GM12878 (cell line): Measurements from ENCODE around the gene FAM13C. TPM values are rescaled to one million over a fixed set of nuclear protein-coding genes. Genes with fewer than 3 reads are reported as not detected.

Experiments
- ATAC-seq: fragments of 200-7000 bp; cut with Tn5 transposase; 3 replicates; pipeline ENCODE4 v1.9.1; 2020; ENCODE audit warnings: mild to moderate bottlenecking, moderate library complexity
- Bru-seq: library from RNA; stranded (reverse); fragments of 400-500 nt; gene quantifications from one replicate; lab custom pipeline; 2021; lab: Mats Ljungman, UMichigan
- BruChase-seq, 2 experiments: library from RNA; stranded (reverse); fragments of 400-500 nt; gene quantifications; one replicate each; lab custom pipeline; 2021; lab: Mats Ljungman, UMichigan
- BruUV-seq: library from RNA; stranded (reverse); fragments of 400-500 nt; replicated peaks from 2 replicates; lab custom pipeline; 2021; lab: Mats Ljungman, UMichigan
- CTCF ChIA-PET: fragments of 300-600 bp; sonication (Branson Sonifier 250); formaldehyde crosslinking; extraction: SDS; loops from one replicate; lab custom pipeline; 2021; ENCODE audit warnings: inconsistent platforms; lab: Yijun Ruan, JAX
- POLR2A ChIA-PET: fragments of 350-600 bp; formaldehyde crosslinking; extraction: SDS; loops from one replicate; lab custom pipeline; 2021; ENCODE audit warnings: inconsistent platforms; lab: Charles Lee
- RAD21 ChIA-PET: fragments of 300-600 bp; sonication (Branson Sonifier 250); formaldehyde crosslinking; loops from one replicate; lab custom pipeline; 2023; ENCODE audit warnings: antibody characterized with exemption; ENCODE audit not compliant: unreplicated experiment; lab: Charles Lee
- SMC1A ChIA-PET: fragments of 300-600 bp; sonication (Branson Sonifier 250); formaldehyde crosslinking; loops from one replicate; lab custom pipeline; 2023; ENCODE audit not compliant: unreplicated experiment, uncharacterized antibody; lab: Charles Lee
- DNase-seq: peaks from one replicate; pipeline ENCODE4 v3.0.0-alpha.2; 2011; ENCODE audit warnings: low read depth, low spot score
- FAIRE-seq: peaks from 3 replicates; lab custom pipeline; 2011; peaks lifted over from hg19 to GRCh38; lab: Jason Lieb, UNC
- H2AFZ ChIP-seq: 2 replicates; pipeline ENCODE4 v1.6.0; 2011; ENCODE audit warnings: low read depth, low read length, control low read depth; ENCODE audit not compliant: control insufficient read depth
- H3K27ac ChIP-seq: 2 replicates; pipeline ENCODE4 v1.5.1; 2011; ENCODE audit warnings: control low read depth; ENCODE audit not compliant: control insufficient read depth, insufficient read depth
- H3K27me3 ChIP-seq, 2 experiments: replicated peaks in 1 of 2; 2 replicates each; pipeline versions ENCODE4 v1.6.0 to v1.6.1; 2011; ENCODE audit warnings: low read length in 1 of 2; ENCODE audit not compliant: control insufficient read depth in 2 of 2, insufficient read depth in 2 of 2
- H3K36me3 ChIP-seq, 2 experiments: 2 replicates each; pipeline ENCODE4 v1.5.1; 2011; ENCODE audit warnings: low read length in 1 of 2; ENCODE audit not compliant: control insufficient read depth in 2 of 2, insufficient read depth in 2 of 2
- H3K4me1 ChIP-seq: 2 replicates; pipeline ENCODE4 v1.6.1; 2011; ENCODE audit warnings: mild to moderate bottlenecking, low read length, moderate library complexity, mixed read lengths; ENCODE audit not compliant: control insufficient read depth, insufficient read depth
- H3K4me2 ChIP-seq: 2 replicates; pipeline ENCODE4 v1.6.0; 2011; ENCODE audit warnings: control low read depth; ENCODE audit not compliant: control insufficient read depth, insufficient read depth
- H3K4me3 ChIP-seq: fragments of 200-600 bp; sonication (generic); 2 replicates; pipeline ENCODE4 v1.5.1; 2016
- H3K79me2 ChIP-seq: 2 replicates; pipeline ENCODE4 v1.6.0; 2011; ENCODE audit warnings: low read length; ENCODE audit not compliant: control insufficient read depth, insufficient read depth
- H3K9ac ChIP-seq: 2 replicates; pipeline ENCODE4 v1.8.0; 2011; ENCODE audit warnings: low read length, control low read depth, mixed read lengths; ENCODE audit not compliant: control insufficient read depth, insufficient read depth
- H3K9me3 ChIP-seq: replicated peaks from 3 replicates; pipeline ENCODE4 v1.5.1; 2011; ENCODE audit warnings: mild to moderate bottlenecking, low read length; ENCODE audit not compliant: control insufficient read depth, insufficient read depth
- H4K20me1 ChIP-seq: 2 replicates; pipeline ENCODE4 v1.6.0; 2011; ENCODE audit not compliant: control insufficient read depth, insufficient read depth
- BACH1 ChIP-seq: fragments of 450-650 bp; IDR thresholded peaks from 2 replicates; pipeline ENCODE4 v1.6.1; 2017; ENCODE audit warnings: mild to moderate bottlenecking, borderline replicate concordance
- BHLHE40 ChIP-seq, 2 experiments: fragments of 450-650 bp in 1 of 2; IDR thresholded peaks; 2 replicates each; pipeline ENCODE4 v1.6.1; 2011 to 2017; ENCODE audit warnings: low read depth in 2 of 2, borderline replicate concordance in 1 of 2, improper control_type of control experiment in 1 of 2, low read length in 1 of 2, mild to moderate bottlenecking in 1 of 2
- BMI1 ChIP-seq: fragments of 450-650 bp; IDR thresholded peaks from 2 replicates; pipeline ENCODE4 v1.6.1; 2016; ENCODE audit warnings: mild to moderate bottlenecking, moderate library complexity, borderline replicate concordance
- CHD2 ChIP-seq: IDR thresholded peaks from 2 replicates; pipeline ENCODE4 v1.6.1; 2011; ENCODE audit warnings: low read depth, low read length, improper control_type of control experiment, borderline replicate concordance
- EZH2 ChIP-seq: IDR thresholded peaks from 2 replicates; pipeline ENCODE4 v1.6.1; 2012; ENCODE audit warnings: low read depth, mild to moderate bottlenecking, control low read depth, inconsistent platforms, low read length, borderline replicate concordance; ENCODE audit not compliant: control insufficient read depth
- KAT2A ChIP-seq: conservative IDR thresholded peaks from 2 replicates; pipeline ENCODE4 v1.6.1; 2011; ENCODE audit warnings: low read depth, low read length; ENCODE audit not compliant: control insufficient read depth
- NFYB ChIP-seq: IDR thresholded peaks from 2 replicates; pipeline ENCODE4 v1.6.1; 2011; ENCODE audit warnings: low read depth, mild to moderate bottlenecking, low read length, improper control_type of control experiment, moderate library complexity; ENCODE audit not compliant: insufficient read depth
- NR2C1 ChIP-seq: fragments of 450-650 bp; IDR thresholded peaks from 2 replicates; pipeline ENCODE4 v1.6.1; 2017; ENCODE audit warnings: antibody characterized with exemption, mild to moderate bottlenecking, moderate library complexity
- PAX8 ChIP-seq: fragments of 450-650 bp; IDR thresholded peaks from 2 replicates; pipeline ENCODE4 v1.6.1; 2017; ENCODE audit warnings: mild to moderate bottlenecking, moderate library complexity
- RFX5 ChIP-seq: IDR thresholded peaks from 2 replicates; pipeline ENCODE4 v1.6.1; 2011; ENCODE audit warnings: low read depth, low read length, improper control_type of control experiment
- SIX5 ChIP-seq: IDR thresholded peaks from 2 replicates; pipeline ENCODE4 v1.6.1; 2011; ENCODE audit warnings: mild to moderate bottlenecking, low read depth, low read length, moderate library complexity; ENCODE audit not compliant: severe bottlenecking
- SUZ12 ChIP-seq: fragments of 200-600 bp; sonication (generic); IDR thresholded peaks from one replicate; pipeline ENCODE4 v1.6.1; 2018; ENCODE audit warnings: antibody characterized with exemption, mild to moderate bottlenecking; ENCODE audit not compliant: unreplicated experiment
- ZNF217 ChIP-seq: fragments of 450-650 bp; IDR thresholded peaks from 2 replicates; pipeline ENCODE4 v1.6.1; 2017; ENCODE audit warnings: antibody characterized with exemption, mild to moderate bottlenecking
- ZZZ3 ChIP-seq: IDR thresholded peaks from 2 replicates; pipeline ENCODE4 v1.6.1; 2011; ENCODE audit warnings: low read depth; ENCODE audit not compliant: control insufficient read depth, insufficient read length
- WGBS: methylation state at CpG from one replicate; pipeline ENCODE4 v1.1.6; 2016; ENCODE audit warnings: low lambda C conversion rate; ENCODE audit not compliant: insufficient replicate concordance, insufficient coverage; ENCODE audit errors: missing lambda C conversion rate; 5-methylcytosine and 5-hydroxymethylcytosine counted together
- in situ Hi-C: fragments of 300-500 bp; cut with MboI; formaldehyde crosslinking; loops from 9 replicates; pipeline ENCODE4 v1.14.3; 2018; ENCODE audit warnings: mixed read lengths
- intact Hi-C: fragments of 100-400 bp; cut with micrococcal nuclease; formaldehyde crosslinking; loops from one replicate; pipeline ENCODE4 v1.14.2; 2022; ENCODE audit not compliant: unreplicated experiment
- long read RNA-seq, 2 experiments: library from polyadenylated mRNA; unstranded; transcript quantifications; one replicate each; pipeline ENCODE4 v2.0.0, GENCODE V29; 2019 to 2020
- polyA minus RNA-seq, 3 experiments: library from RNA; depleted of rRNA, polyadenylated mRNA; stranded (reverse); fragments of >200 nt; gene quantifications; 2 replicates each; pipeline ENCODE4 v1.2.3, GENCODE V29; 2011
- polyA plus RNA-seq, 11 experiments: library from polyadenylated mRNA; depleted of rRNA in 4 of 11; unstranded in 6 of 11; stranded (reverse) in 5 of 11; fragments of >200 nt; fragmentation: Nextera tagmentation in 4 of 11; fragmentation: Illumina TruSeq in 1 of 11; extraction: Ambion mirVana in 4 of 11; extraction: Trizol in 1 of 11; gene quantifications; 1 replicate in 1 of 11; 2 replicates in 10 of 11; pipeline versions ENCODE4 v1.2.1 to v1.2.3, GENCODE V29; 2011 to 2016; ENCODE audit warnings: inconsistent platforms in 2 of 11, missing spikeins in 2 of 11, low read depth in 1 of 11
- total RNA-seq, 4 experiments: library from RNA; depleted of rRNA in 3 of 4; stranded (reverse); fragments of >200 nt in 3 of 4; fragmentation: Illumina TruSeq in 1 of 4; extraction: Trizol in 1 of 4; gene quantifications; 2 replicates each; pipeline versions ENCODE4 v1.2.1 to v1.2.3, GENCODE V29; 2013 to 2021
- TF ChIP-seq, protein P1 (sequence below): fragments of 450-650 bp; formaldehyde crosslinking; IDR thresholded peaks from 2 replicates; pipeline ENCODE4 v1.5.0; 2022; ENCODE audit warnings: mild to moderate bottlenecking, missing genetic modification characterization

Gene FAM13C
- 0.23 and 0.32 TPM in 2 replicates for total RNA-seq (2013; cell fraction: nucleolus; rRNA removed)
- total RNA-seq (2014; rRNA removed) (0.38 TPM in 1 of 2 replicates, not detected in the other), total RNA-seq (2014; rRNA removed; fragmentation: Illumina TruSeq; extraction: Trizol) (0.09 and 0.18 TPM in 2 replicates), total RNA-seq (2021) (0.13 TPM in 1 of 2 replicates, not detected in the other), polyA plus RNA-seq (2011; rRNA removed) (0.12 and 0.31 TPM in 2 replicates), polyA plus RNA-seq (2014; fragmentation: Illumina TruSeq; extraction: Trizol) (0.07 TPM in 1 of 2 replicates, not detected in the other), polyA plus RNA-seq (2014; fragmentation: Nextera tagmentation; extraction: Ambion mirVana) (under 1 TPM in 1 of 2 experiments, not detected in 1; 0.04 TPM), polyA plus RNA-seq (2014; rRNA removed) (0.11 TPM in 1 of 2 replicates, not detected in the other), polyA plus RNA-seq (2016; fragmentation: Nextera tagmentation; extraction: Ambion mirVana) (not detected), polyA minus RNA-seq (2011; rRNA and poly(A)+ RNA removed) (0.67 and 1.3 TPM in 2 replicates), Bru-seq, nascent RNA (percentile 15 among the genes with signal in this experiment), BruChase-seq, experiment 1, labeled RNA remaining after a 6-hour chase (percentile 12 among the genes with signal in this experiment), BruChase-seq, experiment 2, labeled RNA remaining after a 2-hour chase (percentile 14 among the genes with signal in this experiment)
- not detected for polyA plus RNA-seq (2011; ENCODE audit: low read depth)
- 0.04 and 0.12 TPM in 2 replicates for polyA plus RNA-seq (2011; cell fraction: cytosol; rRNA removed)
- 0.45 and 0.47 TPM in 2 replicates for polyA plus RNA-seq (2011; cell fraction: nucleus; rRNA removed)
- polyA plus RNA-seq (2012): 0.09 TPM in 1 of 2 replicates, not detected in the other
- polyA minus RNA-seq (2011; cell fraction: cytosol; rRNA and poly(A)+ RNA removed): not detected in 2 replicates
- polyA minus RNA-seq (2011; cell fraction: nucleus; rRNA and poly(A)+ RNA removed): 1.1 and 3.6 TPM in 2 replicates
- long read RNA-seq, experiment 1: 0 reads
- long read RNA-seq, experiment 2: 0 reads

DNA sequence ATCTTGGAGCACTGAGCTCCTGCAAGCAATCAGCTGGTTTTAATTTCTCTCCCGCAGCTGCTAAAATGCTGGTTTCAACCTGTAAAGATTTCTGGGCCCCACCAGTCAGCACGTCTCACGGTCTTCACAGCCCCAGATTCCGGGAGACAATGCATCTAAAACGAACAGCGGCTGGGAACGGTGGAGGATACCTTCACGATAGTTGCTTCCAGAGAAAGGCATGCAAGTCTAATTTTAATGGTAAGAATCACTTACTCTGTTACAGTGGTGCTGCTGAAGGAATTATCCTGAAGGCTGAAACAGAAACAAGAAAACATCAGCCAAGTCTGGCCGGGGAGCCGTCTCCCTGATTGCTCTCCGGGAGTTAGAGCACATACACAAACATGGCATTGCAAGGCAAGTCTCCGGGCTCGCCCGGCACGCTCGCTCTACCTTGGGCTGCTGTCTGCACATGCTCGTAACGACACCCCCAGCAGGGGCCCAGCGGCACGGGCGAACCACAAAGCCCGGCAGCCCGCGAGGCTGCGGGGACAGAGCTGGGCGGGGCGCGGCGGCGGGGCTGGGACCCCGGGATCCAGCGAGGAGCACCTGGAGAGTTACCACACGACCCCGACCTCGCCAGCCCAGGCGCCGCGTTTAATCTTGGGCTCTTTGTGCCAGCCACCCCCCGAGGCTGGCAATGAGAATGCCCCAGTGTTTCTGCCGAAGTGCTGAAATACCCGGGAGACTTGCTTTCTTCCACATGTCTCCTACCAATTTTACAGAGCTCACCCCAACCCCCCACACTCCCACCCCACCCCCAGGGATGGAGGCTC lies at the start of gene FAM13C:
Gene FAM13C (minus strand): TSS at position 406 of the 815 bp plus-strand sequence. CDS start 89 bp downstream, at position 317.
- no peaks in the 10 kb centered on the region for H4K20me1 ChIP-seq
- H3K9me3 ChIP-seq: no peaks in the 10 kb centered on the region
- no peak for DNase-seq
- H3K79me2 ChIP-seq: no peaks in the 10 kb centered on the region
- CTCF ChIA-PET: no interaction called here
- no peaks in the 10 kb centered on the region for H3K4me1 ChIP-seq
- peak; percentile 74 for ATAC-seq
- no peak within 1 kb of the TSS for H3K27ac ChIP-seq
- intact Hi-C loops: no loop called here
- peak within 1 kb of the TSS; percentile 30; the same call in 1 of the 2 replicates for H3K4me2 ChIP-seq
- H3K27me3 ChIP-seq: peaks cover 3 to 4% of the 10 kb centered on the region in 2 experiments; a peak in 1 of 4 replicates
- no TSS peak for BruUV-seq
- WGBS: 13% methylated on average over 16 of the region's 41 CpGs
- no peaks in the 10 kb centered on the region for H3K36me3 ChIP-seq
- RAD21 ChIA-PET: no interaction called here
- POLR2A ChIA-PET: no interaction called here
- FAIRE-seq: no peak
- H2AFZ ChIP-seq: no peak within 1 kb of the TSS
- H3K4me3 ChIP-seq: no peak within 1 kb of the TSS
- no peak within 1 kb of the TSS for H3K9ac ChIP-seq
- in situ Hi-C loops: no loop called here
- SMC1A ChIA-PET: interaction anchor here (0.6 kb wide), 1 partner anchor 323 kb away, joined by 3 read pairs; no protein-coding TSS in a partner anchor
- no peak for TF ChIP-seq ZNF217
- no peak for TF ChIP-seq PAX8
- no peak for TF ChIP-seq RFX5
- TF ChIP-seq, protein P1, sequence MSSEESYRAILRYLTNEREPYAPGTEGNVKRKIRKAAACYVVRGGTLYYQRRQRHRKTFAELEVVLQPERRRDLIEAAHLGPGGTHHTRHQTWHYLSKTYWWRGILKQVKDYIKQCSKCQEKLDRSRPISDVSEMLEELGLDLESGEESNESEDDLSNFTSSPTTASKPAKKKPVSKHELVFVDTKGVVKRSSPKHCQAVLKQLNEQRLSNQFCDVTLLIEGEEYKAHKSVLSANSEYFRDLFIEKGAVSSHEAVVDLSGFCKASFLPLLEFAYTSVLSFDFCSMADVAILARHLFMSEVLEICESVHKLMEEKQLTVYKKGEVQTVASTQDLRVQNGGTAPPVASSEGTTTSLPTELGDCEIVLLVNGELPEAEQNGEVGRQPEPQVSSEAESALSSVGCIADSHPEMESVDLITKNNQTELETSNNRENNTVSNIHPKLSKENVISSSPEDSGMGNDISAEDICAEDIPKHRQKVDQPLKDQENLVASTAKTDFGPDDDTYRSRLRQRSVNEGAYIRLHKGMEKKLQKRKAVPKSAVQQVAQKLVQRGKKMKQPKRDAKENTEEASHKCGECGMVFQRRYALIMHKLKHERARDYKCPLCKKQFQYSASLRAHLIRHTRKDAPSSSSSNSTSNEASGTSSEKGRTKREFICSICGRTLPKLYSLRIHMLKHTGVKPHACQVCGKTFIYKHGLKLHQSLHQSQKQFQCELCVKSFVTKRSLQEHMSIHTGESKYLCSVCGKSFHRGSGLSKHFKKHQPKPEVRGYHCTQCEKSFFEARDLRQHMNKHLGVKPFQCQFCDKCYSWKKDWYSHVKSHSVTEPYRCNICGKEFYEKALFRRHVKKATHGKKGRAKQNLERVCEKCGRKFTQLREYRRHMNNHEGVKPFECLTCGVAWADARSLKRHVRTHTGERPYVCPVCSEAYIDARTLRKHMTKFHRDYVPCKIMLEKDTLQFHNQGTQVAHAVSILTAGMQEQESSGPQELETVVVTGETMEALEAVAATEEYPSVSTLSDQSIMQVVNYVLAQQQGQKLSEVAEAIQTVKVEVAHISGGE (CRISPR knock-in tag): no peak
- TF ChIP-seq ZZZ3: no peak
- peak in 1 of 2 experiments; percentile 29; a peak in 1 of 4 replicates for TF ChIP-seq BHLHE40 (IDR thresholded peaks at IDR 0.05; ENCODE audit: borderline replicate concordance in 1 of 2, low read depth in 2 of 2, low read length in 1 of 2)
- TF ChIP-seq CHD2: no peak
- no peak for TF ChIP-seq KAT2A
- no peak for TF ChIP-seq NR2C1
- no peak for TF ChIP-seq BMI1
- no peak for TF ChIP-seq EZH2
- peak; percentile 33 for TF ChIP-seq SUZ12
- no peak for TF ChIP-seq SIX5
- TF ChIP-seq BACH1: no peak
- TF ChIP-seq NFYB: no peak
